ENCODE measurements around the gene TNFAIP2.

Gene TNFAIP2

GRCh38 chr14:103093856-103094405 lies 29.3 kb upstream of the TNFAIP2 start:
- in situ Hi-C loops (cut with HindIII; ENCODE audit: low sequenced_read_pairs) = no loop called here

- in situ Hi-C loops (cut with HindIII; ENCODE audit: low sequenced_read_pairs) = no loop called here
Observed at GRCh38 chr14:103094406-103095209, 28.7 kb upstream of the TNFAIP2 start, which contains the start of gene EXOC3L4. Gene EXOC3L4 (plus strand): TSS chr14:103094725. CDS start chr14:103100220, 5,495 bp downstream.

- in situ Hi-C loops (cut with HindIII; ENCODE audit: low sequenced_read_pairs) = no loop called here
Observed at GRCh38 chr14:103095210-103095778, 28.0 kb upstream of the TNFAIP2 start.

- in situ Hi-C loops (cut with HindIII; ENCODE audit: low sequenced_read_pairs) = no loop called here
Observed at GRCh38 chr14:103096387-103096786, 26.9 kb upstream of the TNFAIP2 start.

GRCh38 chr14:103097244-103097993 lies 25.8 kb upstream of the TNFAIP2 start:
- in situ Hi-C loops (cut with HindIII; ENCODE audit: low sequenced_read_pairs) = no loop called here

GRCh38 chr14:103097994-103098957 lies 25.0 kb upstream of the TNFAIP2 start:
- in situ Hi-C loops (cut with HindIII; ENCODE audit: low sequenced_read_pairs) = no loop called here

GRCh38 chr14:103099081-103099732 lies 24.1 kb upstream of the TNFAIP2 start:
- in situ Hi-C loops (cut with HindIII; ENCODE audit: low sequenced_read_pairs) = no loop called here

- in situ Hi-C loops (cut with HindIII; ENCODE audit: low sequenced_read_pairs) = no loop called here
Observed at GRCh38 chr14:103099733-103100280, 23.5 kb upstream of the TNFAIP2 start.

- in situ Hi-C loops (cut with HindIII; ENCODE audit: low sequenced_read_pairs) = no loop called here
Observed at GRCh38 chr14:103100281-103101121, 22.8 kb upstream of the TNFAIP2 start.

- in situ Hi-C loops (cut with HindIII; ENCODE audit: low sequenced_read_pairs) = no loop called here
Observed at GRCh38 chr14:103101257-103101962, 21.9 kb upstream of the TNFAIP2 start.

GRCh38 chr14:103101963-103102688 lies 21.1 kb upstream of the TNFAIP2 start:
- in situ Hi-C loops (cut with HindIII; ENCODE audit: low sequenced_read_pairs) = no loop called here

- in situ Hi-C loops (cut with HindIII; ENCODE audit: low sequenced_read_pairs) = no loop called here
Observed at GRCh38 chr14:103102689-103103260, 20.5 kb upstream of the TNFAIP2 start.

- in situ Hi-C loops (cut with HindIII; ENCODE audit: low sequenced_read_pairs) = no loop called here
Observed at GRCh38 chr14:103103461-103104388, 19.5 kb upstream of the TNFAIP2 start.

- in situ Hi-C loops (cut with HindIII; ENCODE audit: low sequenced_read_pairs) = no loop called here
Observed at GRCh38 chr14:103104389-103104653, 18.9 kb upstream of the TNFAIP2 start.

GRCh38 chr14:103104654-103105452 lies 18.4 kb upstream of the TNFAIP2 start:
- in situ Hi-C loops (cut with HindIII; ENCODE audit: low sequenced_read_pairs) = no loop called here
